DMS53 (cell line): ENCODE data around the gene TBXA2R.
A peak's percentile ranks its signal among the peaks of the same experiment; 100 is the strongest.

Experiments used
- DNase-seq: peaks from one replicate; lab custom pipeline; 2025; lab: John Stamatoyannopoulos, UW

TBXA2R gene

GRCh38 chr19:3551792-3552095 is 54.9 kb downstream of the TBXA2R start:
- DNase-seq: no peak

DNA sequence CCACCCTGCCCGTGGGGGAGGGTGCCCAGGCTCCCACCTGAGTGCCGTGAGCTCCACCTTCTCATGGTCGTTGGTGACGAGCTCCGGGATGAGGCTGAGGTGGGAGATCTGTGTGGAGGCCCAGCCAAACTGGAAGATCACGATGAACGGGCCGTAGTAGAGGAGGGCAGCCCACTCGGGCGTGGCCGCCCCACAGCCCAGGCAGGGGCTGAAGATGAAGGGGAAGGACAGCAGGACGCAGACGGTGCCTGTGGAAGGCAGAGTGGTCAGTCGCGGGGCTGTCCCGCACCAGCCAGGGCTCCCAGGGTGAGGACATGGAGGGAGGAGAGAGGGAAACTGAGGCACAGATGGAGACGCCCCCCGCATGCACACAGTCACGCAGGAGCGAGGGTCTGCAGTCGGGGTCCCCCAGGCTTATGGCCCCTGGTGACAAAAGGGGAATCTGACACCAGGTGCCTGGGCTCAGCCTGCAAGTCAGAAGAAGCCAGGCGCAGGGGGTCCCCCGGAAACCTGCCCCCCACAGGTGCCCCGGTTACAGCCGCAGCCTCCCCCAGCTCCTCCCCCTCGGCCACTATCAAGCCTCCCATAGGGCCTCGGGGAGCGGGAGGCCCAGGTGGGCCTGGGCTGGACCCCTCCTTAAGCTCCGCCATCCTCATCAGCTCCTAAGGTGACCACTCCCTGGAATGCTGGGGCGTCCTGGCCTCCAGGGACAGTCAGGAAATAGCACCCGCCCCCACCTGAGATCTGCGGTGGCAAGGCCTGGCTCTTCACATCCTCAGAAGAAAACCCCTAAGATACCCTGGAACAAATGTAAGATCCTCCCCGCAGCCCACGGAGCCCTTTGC is 55.5 kb downstream of the TBXA2R start:
- DNase-seq: no peak

GRCh38 chr19:3549816-3550215 is 56.9 kb downstream of the TBXA2R start:
- no peak for DNase-seq

DNA sequence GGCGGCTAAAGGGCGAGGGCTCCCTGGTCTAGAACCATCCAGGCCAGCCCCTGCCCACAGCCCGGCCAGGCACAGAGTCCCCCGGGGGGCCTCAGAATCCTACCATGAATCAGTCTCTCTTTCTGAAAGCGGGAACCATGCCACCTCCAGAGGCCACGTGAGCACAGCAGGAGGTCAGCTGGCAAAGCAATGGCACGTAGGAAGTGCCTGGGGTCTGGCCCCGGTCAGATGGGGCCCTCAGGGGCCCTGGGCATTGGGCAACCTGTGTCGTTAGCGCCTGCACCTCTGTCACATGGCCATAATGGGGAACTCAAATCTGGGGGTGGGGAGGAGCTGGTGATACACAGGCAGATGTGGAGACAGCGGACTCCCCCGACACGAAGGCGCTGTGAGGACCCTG is 58.1 kb downstream of the TBXA2R start:
- no peak for DNase-seq

- DNase-seq: no peak
These were observed 58.9 kb downstream of the TBXA2R start for GRCh38 chr19:3547767-3548282.

DNA sequence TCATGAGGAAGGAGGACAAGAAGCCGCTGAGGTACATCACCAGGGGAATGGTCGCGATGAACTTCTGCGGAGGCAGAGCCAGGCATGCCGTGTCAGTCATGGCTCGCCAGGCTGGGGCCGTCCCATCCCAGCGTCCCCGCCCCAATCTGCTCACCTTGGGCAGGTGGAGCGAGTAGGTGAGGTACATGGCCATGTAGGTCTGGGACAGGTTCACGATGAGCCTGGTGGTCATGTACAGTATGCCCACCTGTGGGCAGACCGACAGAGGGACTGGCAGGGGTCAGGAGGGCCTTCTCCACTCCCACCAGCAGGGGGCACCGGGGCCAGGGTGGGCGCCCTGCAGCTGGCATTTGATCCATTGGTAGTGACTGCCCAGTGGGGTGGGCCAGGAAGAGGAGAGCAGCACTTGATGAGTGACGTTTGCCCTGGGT is 59.4 kb downstream of the TBXA2R start:
- peak; percentile 32 for DNase-seq

DNA sequence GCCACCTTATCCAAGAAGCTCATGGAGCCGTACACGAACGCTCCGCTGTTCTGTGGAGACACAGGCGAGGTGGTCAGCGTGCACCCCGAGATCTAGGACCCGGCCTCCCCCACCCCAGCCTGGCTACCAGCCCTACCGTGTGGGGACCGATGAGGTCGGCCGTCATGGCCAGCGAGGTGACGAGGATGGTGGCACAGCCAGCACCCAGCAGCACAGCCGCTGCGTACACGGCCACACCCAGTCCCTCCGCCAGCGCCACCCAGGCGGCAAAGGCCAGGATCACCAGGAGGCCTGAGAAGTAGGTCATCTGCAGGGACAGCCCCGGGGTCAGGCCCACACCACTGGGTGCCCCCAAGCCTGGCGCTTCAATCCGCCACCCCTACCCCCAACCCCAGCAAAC is 60.6 kb downstream of the TBXA2R start:
- no peak for DNase-seq

- DNase-seq: no peak
These were observed 61.0 kb downstream of the TBXA2R start for GRCh38 chr19:3545669-3546034.

DNA sequence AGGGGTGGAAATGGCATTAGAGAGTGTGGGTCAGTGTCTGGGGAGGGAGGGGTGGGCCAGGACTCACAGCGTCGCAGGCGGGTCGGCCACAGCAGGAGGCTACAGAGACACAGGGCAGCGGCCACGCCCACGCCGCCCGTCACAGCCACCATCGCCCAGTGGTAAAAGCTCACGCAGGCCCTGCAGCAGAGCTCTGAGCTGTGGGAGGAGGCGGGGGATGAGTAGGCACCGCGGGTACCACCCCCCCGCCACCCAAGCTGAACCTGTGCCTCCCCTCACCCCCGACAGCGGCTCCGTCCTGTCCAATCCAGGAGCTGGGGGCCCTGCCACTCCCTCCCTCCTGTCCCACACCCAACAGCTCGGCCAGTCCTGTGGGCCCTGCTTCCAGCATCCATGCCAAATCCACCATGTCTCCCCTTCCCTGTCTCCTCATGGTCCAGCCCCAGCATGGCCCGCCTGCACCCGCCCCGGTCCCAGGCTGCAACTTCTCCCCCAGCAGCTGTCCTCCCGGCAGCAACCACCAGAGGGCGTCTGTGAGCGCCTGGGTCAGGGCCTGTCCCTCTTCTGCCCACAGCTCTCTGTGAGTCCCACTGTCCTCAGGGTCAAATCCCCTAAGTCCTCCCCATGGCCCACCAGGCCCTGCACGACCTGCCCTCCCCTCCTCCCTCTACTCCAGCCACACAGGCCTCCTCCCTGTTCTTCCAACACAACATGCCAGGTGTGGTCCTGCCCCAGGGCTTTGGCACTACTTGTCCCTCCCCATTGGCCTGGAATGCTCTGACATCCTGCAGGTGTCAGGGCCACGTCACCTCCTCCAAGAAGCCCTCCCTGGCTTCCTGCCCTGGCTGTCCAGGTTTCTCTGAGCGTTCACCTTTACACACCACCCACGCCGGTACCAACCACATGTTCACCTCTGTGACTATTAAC is 61.7 kb downstream of the TBXA2R start:
- DNase-seq: peak; percentile 67
